Loucy (cell line): Measurements from ENCODE around the gene GRM5.
"Not testable (repeated sequence)": the region's sequence is repeated elsewhere in the genome, so short reads cannot be mapped to it uniquely, and the experiment has no call there.

Experiments
- CTCF ChIP-seq: fragments of 200-600 bp; sonication (generic); conservative IDR thresholded peaks from 2 replicates; pipeline ENCODE4 v1.5.1; 2014; ENCODE audit warnings: mild to moderate bottlenecking, antibody characterized with exemption, low read length
- EZH2phosphoT487 ChIP-seq: fragments of 200-600 bp; IDR thresholded peaks from 2 replicates; pipeline ENCODE4 v1.6.1; 2018; ENCODE audit warnings: antibody characterized with exemption, mild to moderate bottlenecking, moderate library complexity, borderline replicate concordance

GRCh38 chr11:88975441-88975840, 90.3 kb downstream of the GRM5 start:
- TF ChIP-seq CTCF, EZH2phosphoT487: not testable (repeated sequence)
